ENCODE results near the gene ARPC1A.
"Not testable (repeated sequence)": the region's sequence is repeated elsewhere in the genome, so short reads cannot be mapped to it uniquely, and the experiment has no call there.

The ARPC1A gene

DNA sequence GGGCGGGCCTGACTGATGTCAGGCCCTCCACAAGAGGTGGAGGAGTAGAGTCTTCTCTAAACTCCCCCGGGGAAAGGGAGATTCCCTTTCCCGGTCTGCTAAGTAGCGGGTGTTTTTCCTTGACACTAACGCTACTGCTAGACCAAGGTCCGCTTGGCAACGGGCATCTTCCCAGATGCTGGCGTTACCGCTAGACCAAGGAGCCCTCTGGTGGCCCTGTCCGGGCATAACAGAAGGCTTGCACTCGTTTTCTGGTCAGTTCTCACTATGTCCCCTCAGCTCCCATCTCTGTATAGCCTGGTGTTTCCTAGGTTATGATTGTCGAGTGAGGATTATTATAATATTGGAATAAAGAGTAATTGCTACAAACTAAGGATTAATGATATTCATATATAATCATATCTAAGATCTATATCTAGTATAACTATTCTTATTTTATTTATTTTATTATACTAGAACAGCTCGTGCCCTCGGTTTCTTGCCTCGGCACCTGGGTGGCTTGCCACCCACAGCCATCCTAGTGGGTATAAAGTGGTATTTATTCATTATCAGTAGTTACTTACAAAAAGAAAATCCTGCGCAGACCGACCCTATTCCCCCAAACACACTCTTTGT lies 89.9 kb downstream of the ARPC1A start:
- DNase-seq, result not testable (repeated sequence)

Measured in right forelimb (tissue), 1 donor.